Prostate gland (tissue), 2 donors: ENCODE results near the gene TFCP2.

Experiments
- CTCF ChIP-seq, 4 experiments: fragments of 200-600 bp in 2 of 4; fragments of 450-650 bp in 2 of 4; sonication (generic) in 2 of 4; IDR thresholded peaks; 1 replicate in 3 of 4; 2 replicates in 1 of 4; pipeline ENCODE4 v1.5.1; 2016 to 2019; ENCODE audit warnings: antibody characterized with exemption in 4 of 4, mild to moderate bottlenecking in 2 of 4, moderate library complexity in 2 of 4
- POLR2A ChIP-seq: fragments of 450-650 bp; IDR thresholded peaks from one replicate; pipeline ENCODE4 v1.6.1; 2016; ENCODE audit warnings: antibody characterized with exemption, mild to moderate bottlenecking
- POLR2AphosphoS5 ChIP-seq: sonication (generic); formaldehyde crosslinking; IDR thresholded peaks from one replicate; pipeline ENCODE4 v1.6.1; 2017; ENCODE audit warnings: antibody characterized with exemption

- TF ChIP-seq CTCF (IDR thresholded peaks at IDR 0.05), result no peak
- TF ChIP-seq POLR2A, result no peak
- TF ChIP-seq POLR2AphosphoS5, result no peak
Observed at GRCh38 chr12:51200156-51200555, 27.2 kb upstream of the TFCP2 start.
